HG03354 (cell line): ENCODE measurements around the gene TBCD.
"Not testable (repeated sequence)": the region's sequence is repeated elsewhere in the genome, so short reads cannot be mapped to it uniquely, and the experiment has no call there.

Source experiments
- ATAC-seq: cut with Tn5 transposase; IDR thresholded peaks from one replicate; pipeline ENCODE4 v1.9.1; 2021; ENCODE audit warnings: mild to moderate bottlenecking; ENCODE audit not compliant: unreplicated experiment, poor library complexity, severe bottlenecking

TBCD gene

GRCh38 chr17:82754297-82755208 lies 2.7 kb downstream of the TBCD start:
- no peak for ATAC-seq

GRCh38 chr17:82756166-82756565 lies 4.3 kb downstream of the TBCD start:
- no peak for ATAC-seq

GRCh38 chr17:82765371-82765770 lies 13.5 kb downstream of the TBCD start:
- no peak for ATAC-seq

- ATAC-seq: no peak
Observed at GRCh38 chr17:82767041-82767754, 15.3 kb downstream of the TBCD start.

- no peak for ATAC-seq
Observed at GRCh38 chr17:82769041-82769440, 17.2 kb downstream of the TBCD start.

GRCh38 chr17:82772026-82772425 lies 20.2 kb downstream of the TBCD start:
- ATAC-seq: no peak

GRCh38 chr17:82774456-82774855 lies 22.6 kb downstream of the TBCD start:
- not testable (repeated sequence) for ATAC-seq

GRCh38 chr17:82775001-82775823 lies 23.3 kb downstream of the TBCD start:
- no peak for ATAC-seq

- ATAC-seq: no peak
Observed at GRCh38 chr17:82776454-82776853, 24.6 kb downstream of the TBCD start.

GRCh38 chr17:82777778-82778375 lies 26.0 kb downstream of the TBCD start:
- ATAC-seq: not testable (repeated sequence)

- no peak for ATAC-seq
Observed at GRCh38 chr17:82779541-82779940, 27.7 kb downstream of the TBCD start.

GRCh38 chr17:82780195-82780594 lies 28.3 kb downstream of the TBCD start:
- ATAC-seq: no peak

- no peak for ATAC-seq
Observed at GRCh38 chr17:82780971-82781893, 29.4 kb downstream of the TBCD start.

- peak; percentile 62 for ATAC-seq
Observed at GRCh38 chr17:82781894-82782274, 30.0 kb downstream of the TBCD start.

GRCh38 chr17:82782657-82783207 lies 30.9 kb downstream of the TBCD start:
- no peak for ATAC-seq

GRCh38 chr17:82783498-82783897 lies 31.6 kb downstream of the TBCD start:
- ATAC-seq: no peak

- not testable (repeated sequence) for ATAC-seq
Observed at GRCh38 chr17:82785581-82785980, 33.7 kb downstream of the TBCD start.

GRCh38 chr17:82786427-82786826 lies 34.6 kb downstream of the TBCD start:
- ATAC-seq: no peak
